H1 (cell line): ENCODE results near the gene NELL2. TPM values are rescaled to one million over a fixed set of nuclear protein-coding genes. Genes with fewer than 3 reads are reported as not detected.

ENCODE experiments used
- CTCF ChIA-PET: fragments of 300-600 bp; sonication (Branson Sonifier 250); formaldehyde crosslinking; loops from one replicate; lab custom pipeline; 2021; ENCODE audit not compliant: partially characterized antibody; lab: Charles Lee
- POLR2A ChIA-PET: fragments of 300-600 bp; sonication (Branson Sonifier 250); formaldehyde crosslinking; loops from one replicate; lab custom pipeline; 2021; ENCODE audit warnings: inconsistent platforms; ENCODE audit not compliant: partially characterized antibody; lab: Charles Lee
- DNase-seq, 2 experiments: peaks; one replicate each; pipeline versions ENCODE4 v3.0.0 to v3.0.0-alpha.2; 2010 to 2022; ENCODE audit warnings: low spot score in 2 of 2, low read depth in 1 of 2, mixed read lengths in 1 of 2
- FAIRE-seq: peaks from 2 replicates; lab custom pipeline; 2011; peaks lifted over from hg19 to GRCh38; lab: Jason Lieb, UNC
- H2AFZ ChIP-seq: 2 replicates; pipeline ENCODE4 v1.8.1; 2012; ENCODE audit warnings: low read length, inconsistent platforms
- H2AK5ac ChIP-seq: 2 replicates; pipeline ENCODE4 v1.6.1; 2013; ENCODE audit warnings: low read depth, low read length
- H2BK120ac ChIP-seq: replicated peaks from 2 replicates; pipeline ENCODE3; 2013; ENCODE audit warnings: low read depth, low read length, inconsistent platforms
- H2BK12ac ChIP-seq: 2 replicates; pipeline ENCODE4 v1.6.1; 2013; ENCODE audit warnings: low read depth, low read length
- H2BK15ac ChIP-seq: 2 replicates; pipeline ENCODE4 v1.6.1; 2013; ENCODE audit warnings: low read length
- H2BK20ac ChIP-seq: 2 replicates; pipeline ENCODE4 v1.6.1; 2013; ENCODE audit warnings: low read length
- H2BK5ac ChIP-seq: 2 replicates; pipeline ENCODE4 v1.6.1; 2013; ENCODE audit warnings: low read depth, low read length
- H3K14ac ChIP-seq: 2 replicates; pipeline ENCODE4 v1.6.1; 2013; ENCODE audit warnings: inconsistent platforms; ENCODE audit not compliant: insufficient read length
- H3K18ac ChIP-seq: 2 replicates; pipeline ENCODE4 v1.6.1; 2013; ENCODE audit warnings: low read length; ENCODE audit errors: extremely low read depth
- H3K23ac ChIP-seq: 2 replicates; pipeline ENCODE4 v1.6.1; 2013; ENCODE audit warnings: inconsistent platforms; ENCODE audit not compliant: insufficient read length
- H3K23me2 ChIP-seq: 2 replicates; pipeline ENCODE4 v1.6.1; 2013; ENCODE audit warnings: low read depth, low read length
- H3K27ac ChIP-seq: 2 replicates; pipeline ENCODE4 v1.6.1; 2011; ENCODE audit warnings: low read depth, low read length, inconsistent platforms
- H3K27me3 ChIP-seq, 4 experiments: replicated peaks in 1 of 4; 1 replicate in 1 of 4; 2 replicates in 3 of 4; pipeline versions ENCODE4 v1.6.1 to v1.8.1; 2011 to 2013; ENCODE audit warnings: low read length in 3 of 4, mild to moderate bottlenecking in 3 of 4, inconsistent platforms in 2 of 4, mixed read lengths in 2 of 4, moderate library complexity in 1 of 4; ENCODE audit not compliant: control insufficient read depth in 3 of 4, insufficient read depth in 3 of 4; ENCODE audit errors: extremely low read depth in 1 of 4
- H3K36me3 ChIP-seq, 4 experiments: 2 replicates each; pipeline versions ENCODE4 v1.6.1 to v1.8.1; 2011 to 2013; ENCODE audit warnings: mild to moderate bottlenecking in 4 of 4, low read length in 3 of 4, moderate library complexity in 2 of 4, control low read depth in 1 of 4, inconsistent platforms in 1 of 4; ENCODE audit not compliant: insufficient read depth in 4 of 4, control insufficient read depth in 2 of 4
- H3K4ac ChIP-seq: replicated peaks from 2 replicates; pipeline ENCODE3; 2013; ENCODE audit warnings: low read length, low read depth, mixed read lengths, inconsistent platforms; ENCODE audit not compliant: insufficient read length
- H3K4me1 ChIP-seq, 4 experiments: replicated peaks in 1 of 4; 1 replicate in 1 of 4; 2 replicates in 3 of 4; pipeline versions ENCODE4 v1.6.1 to v1.8.1; 2011 to 2013; ENCODE audit warnings: low read length in 3 of 4, inconsistent platforms in 2 of 4, mixed read lengths in 1 of 4; ENCODE audit not compliant: insufficient read depth in 4 of 4, control insufficient read depth in 3 of 4
- H3K4me2 ChIP-seq, 2 experiments: 2 replicates each; pipeline versions ENCODE4 v1.6.1 to v1.8.1; 2011 to 2013; ENCODE audit warnings: low read depth in 2 of 2, low read length in 2 of 2, control low read depth in 1 of 2, inconsistent platforms in 1 of 2, mild to moderate bottlenecking in 1 of 2; ENCODE audit not compliant: insufficient read depth in 1 of 2
- H3K4me3 ChIP-seq, 4 experiments: fragments of 200-600, 300-600 bp in 1 of 4; sonication (generic), shearing (Covaris generic), sonication (Bioruptor Twin) in 1 of 4; 2 replicates each; pipeline versions ENCODE4 v1.5.1 to v1.8.1; 2011 to 2016; ENCODE audit warnings: low read length in 4 of 4, low read depth in 3 of 4, control low read depth in 2 of 4, inconsistent platforms in 2 of 4, mild to moderate bottlenecking in 2 of 4, mixed read lengths in 1 of 4, moderate library complexity in 1 of 4; ENCODE audit not compliant: insufficient read depth in 2 of 4; ENCODE audit errors: extremely low read depth in 1 of 4
- H3K56ac ChIP-seq: replicated peaks from 2 replicates; pipeline ENCODE3; 2013; ENCODE audit warnings: low read depth, mild to moderate bottlenecking, mixed read lengths, low read length, inconsistent platforms; ENCODE audit not compliant: insufficient read length
- H3K79me1 ChIP-seq: 2 replicates; pipeline ENCODE4 v1.6.1; 2013; ENCODE audit warnings: low read depth, low read length, control low read depth
- H3K79me2 ChIP-seq, 2 experiments: 2 replicates each; pipeline versions ENCODE4 v1.6.1 to v1.8.1; 2012 to 2013; ENCODE audit warnings: low read length in 2 of 2, mild to moderate bottlenecking in 2 of 2, inconsistent platforms in 1 of 2; ENCODE audit not compliant: insufficient read depth in 2 of 2, control insufficient read depth in 1 of 2
- H3K9ac ChIP-seq, 4 experiments: replicated peaks in 1 of 4; 1 replicate in 1 of 4; 2 replicates in 3 of 4; pipeline versions ENCODE4 v1.6.1 to v1.8.1; 2011 to 2013; ENCODE audit warnings: low read depth in 3 of 4, low read length in 3 of 4, control low read depth in 2 of 4, mild to moderate bottlenecking in 2 of 4, moderate library complexity in 2 of 4, inconsistent platforms in 1 of 4; ENCODE audit errors: extremely low read depth in 1 of 4
- H3K9me3 ChIP-seq, 2 experiments: 2 replicates each; pipeline versions ENCODE4 v1.6.1 to v1.8.1; 2012 to 2013; ENCODE audit warnings: mild to moderate bottlenecking in 2 of 2, moderate library complexity in 2 of 2, control low read depth in 1 of 2, inconsistent platforms in 1 of 2, low read depth in 1 of 2, low read length in 1 of 2, mixed read lengths in 1 of 2; ENCODE audit not compliant: insufficient read depth in 2 of 2
- H4K20me1 ChIP-seq, 2 experiments: replicated peaks in 1 of 2; 2 replicates each; pipeline versions ENCODE3 to v1.8.1; 2011 to 2013; ENCODE audit warnings: inconsistent platforms in 2 of 2, low read length in 2 of 2, mild to moderate bottlenecking in 1 of 2; ENCODE audit not compliant: insufficient read depth in 2 of 2, control insufficient read depth in 1 of 2
- H4K5ac ChIP-seq: 2 replicates; pipeline ENCODE4 v1.6.1; 2013; ENCODE audit warnings: low read length, low read depth, mixed read lengths, inconsistent platforms; ENCODE audit not compliant: insufficient read length
- H4K8ac ChIP-seq: 2 replicates; pipeline ENCODE4 v1.8.0; 2013; ENCODE audit warnings: mild to moderate bottlenecking, moderate library complexity, low read length, inconsistent platforms; ENCODE audit not compliant: insufficient read depth; ENCODE audit errors: extremely low read depth
- H4K91ac ChIP-seq: replicated peaks from 2 replicates; pipeline ENCODE3; 2013; ENCODE audit warnings: low read length, mixed read lengths, inconsistent platforms; ENCODE audit not compliant: insufficient read length
- CREB1 ChIP-seq: IDR thresholded peaks from 2 replicates; pipeline ENCODE4 v1.6.1; 2012; ENCODE audit warnings: inconsistent platforms
- TAF1 ChIP-seq: IDR thresholded peaks from 2 replicates; pipeline ENCODE4 v1.6.1; 2011; ENCODE audit warnings: mild to moderate bottlenecking, low read depth, low read length
- polyA plus RNA-seq, 7 experiments: library from polyadenylated mRNA; depleted of rRNA in 3 of 7; stranded (reverse) in 5 of 7; unstranded in 2 of 7; fragments of >200 nt in 5 of 7; fragments of 200-250 nt in 2 of 7; gene quantifications; 1 replicate in 5 of 7; 2 replicates in 1 of 7; 4 replicates in 1 of 7; pipeline versions ENCODE4 v1.2.1 to v1.2.3, GENCODE V29; 2011 to 2013; ENCODE audit warnings: missing spikeins in 2 of 7, mixed read lengths in 2 of 7
- total RNA-seq: library from RNA; stranded (reverse); fragmentation: NEBNext Ultra II Directional; extraction: Animal tissue kit (Norgen Biotek cat#: 25700); gene quantifications from 2 replicates; pipeline ENCODE4 v1.2.1, GENCODE V29; 2021

Gene NELL2
- total and polyA plus RNA-seq, 2 of the 8 experiments (the other 6 are each of a cell fraction or from before 2014, with no cell fraction given) = 54.2 to 56.8 TPM

- no peaks in the 10 kb centered on the region for H3K79me1 ChIP-seq
- CTCF ChIA-PET = interaction anchor here (1.0 kb wide), 2 partner anchors 14 to 541 kb away, joined by 3 read pairs; no protein-coding TSS in a partner anchor
- no peak overlapping the region for H3K18ac ChIP-seq
- FAIRE-seq = no peak
- H2AFZ ChIP-seq = no peak overlapping the region
- no peaks in the 10 kb centered on the region for H3K9me3 ChIP-seq
- no peak overlapping the region for H4K5ac ChIP-seq
- no peak overlapping the region for H3K27ac ChIP-seq
- H3K36me3 ChIP-seq = no peaks in the 10 kb centered on the region; a peak in 1 of 8 replicates
- no peak overlapping the region for H3K4me3 ChIP-seq
- no peak overlapping the region for H2AK5ac ChIP-seq
- no peak overlapping the region for H3K4me2 ChIP-seq
- no peak overlapping the region for H2BK5ac ChIP-seq
- H2BK20ac ChIP-seq = no peak overlapping the region
- H3K56ac ChIP-seq = no peak overlapping the region
- 0 out of 2 replicates have a peak, but pooled peaks cover 2% of the 10 kb centered on the region for H3K23me2 ChIP-seq
- no peaks in the 10 kb centered on the region for H3K27me3 ChIP-seq
- H3K79me2 ChIP-seq = no peaks in the 10 kb centered on the region
- no peak for DNase-seq
- H3K14ac ChIP-seq = no peak overlapping the region
- H4K20me1 ChIP-seq = no peaks in the 10 kb centered on the region
- no peak overlapping the region for H3K4ac ChIP-seq
- H4K8ac ChIP-seq = no peak overlapping the region
- H2BK12ac ChIP-seq = no peak overlapping the region
- POLR2A ChIA-PET = interaction anchor here (0.8 kb wide), 1 partner anchor 11 kb away, joined by 3 read pairs; no protein-coding TSS in a partner anchor
- no peaks in the 10 kb centered on the region for H3K4me1 ChIP-seq
- no peak overlapping the region for H3K9ac ChIP-seq
- H2BK120ac ChIP-seq = no peak overlapping the region
- no peak overlapping the region for H2BK15ac ChIP-seq
- H3K23ac ChIP-seq = no peak overlapping the region
- no peak overlapping the region for H4K91ac ChIP-seq
- TF ChIP-seq TAF1 (no peak), CREB1 (no peak)
Measured at GRCh38 chr12:44592626-44593025, 283.5 kb downstream of the NELL2 start.
